Spleen (tissue), 11 donors: ENCODE data around the gene LRMDA. TPM values are rescaled to one million over a fixed set of nuclear protein-coding genes. Genes with fewer than 3 reads are reported as not detected.

Experiments
- DNase-seq: peaks from one replicate; pipeline ENCODE4 v3.0.0-alpha.2; 2020
- H3K27ac ChIP-seq, 8 donors: fragments of 200-600 bp; sonication (generic) in 7 of 8; 1 replicate in 4 of 8; 2 replicates in 4 of 8; pipeline versions ENCODE4 v1.5.0 to v1.8.0; 2016 to 2021; ENCODE audit warnings: inconsistent platforms in 4 of 8, mild to moderate bottlenecking in 4 of 8, moderate library complexity in 1 of 8
- H3K27me3 ChIP-seq, 7 donors: fragments of 200-600 bp; sonication (generic) in 6 of 7; replicated peaks in 1 of 7; 1 replicate in 4 of 7; 2 replicates in 3 of 7; pipeline versions ENCODE4 v1.5.0 to v1.8.0; 2016 to 2021; ENCODE audit warnings: inconsistent platforms in 3 of 7, mild to moderate bottlenecking in 1 of 7
- H3K36me3 ChIP-seq, 6 donors: fragments of 200-600 bp; sonication (generic) in 5 of 6; 1 replicate in 4 of 6; 2 replicates in 2 of 6; pipeline versions ENCODE4 v1.5.0 to v1.8.0; 2016 to 2021; ENCODE audit warnings: inconsistent platforms in 2 of 6
- H3K4me1 ChIP-seq, 6 donors: fragments of 200-600 bp; sonication (generic) in 5 of 6; 1 replicate in 3 of 6; 2 replicates in 3 of 6; pipeline versions ENCODE4 v1.5.0 to v1.8.0; 2016 to 2021; ENCODE audit warnings: inconsistent platforms in 3 of 6
- H3K4me3 ChIP-seq, 8 donors: fragments of 200-600 bp; sonication (generic) in 7 of 8; 1 replicate in 4 of 8; 2 replicates in 4 of 8; pipeline versions ENCODE4 v1.5.0 to v1.8.0; 2016 to 2021; ENCODE audit warnings: inconsistent platforms in 4 of 8, mild to moderate bottlenecking in 4 of 8, moderate library complexity in 2 of 8
- H3K9me3 ChIP-seq, 8 donors: fragments of 200-600 bp; sonication (generic) in 7 of 8; 1 replicate in 4 of 8; 2 replicates in 4 of 8; pipeline versions ENCODE4 v1.5.0 to v1.8.0; 2016 to 2021; ENCODE audit warnings: inconsistent platforms in 4 of 8
- POLR2A ChIP-seq, 3 donors: fragments of 450-650 bp; IDR thresholded peaks; one replicate each; pipeline ENCODE4 v1.5.1; 2017; ENCODE audit warnings: antibody characterized with exemption in 3 of 3, mild to moderate bottlenecking in 1 of 3
- POLR2AphosphoS5 ChIP-seq, 3 donors: sonication (generic); formaldehyde crosslinking; IDR thresholded peaks; one replicate each; pipeline ENCODE4 v1.5.1; 2017; ENCODE audit warnings: antibody characterized with exemption in 3 of 3
- WGBS, 5 donors: extraction: QIAGEN DNeasy Blood & Tissue Kit in 3 of 5; methylation state at CpG; one replicate each; pipeline versions ENCODE4 v1.1.5 to v1.1.7; 2013 to 2018; 5-methylcytosine and 5-hydroxymethylcytosine counted together
- intact Hi-C: fragments of 100-400 bp; cut with DNase I; formaldehyde crosslinking; loops from one replicate; pipeline ENCODE4 v1.15.0; 2023; ENCODE audit warnings: low total_unique reads
- polyA plus RNA-seq, 3 donors: library from polyadenylated mRNA; stranded (reverse); fragments of 200-250 nt; gene quantifications; one replicate each; pipeline ENCODE4 v1.2.1, GENCODE V29; 2013
- total RNA-seq, 7 donors: library from RNA; depleted of rRNA in 3 of 7; stranded (reverse); fragments of >200 nt in 3 of 7; fragmentation: NEBNext Ultra II Directional in 4 of 7; extraction: Animal tissue kit (Norgen Biotek cat#: 25700) in 4 of 7; gene quantifications; one replicate each; pipeline versions ENCODE4 v1.1.0 to v1.2.1, GENCODE V29; 2016 to 2021
- TF ChIP-seq, protein P1 (sequence below), 11 experiments: fragments of 200-600 bp in 7 of 11; fragments of 450-650 bp in 4 of 11; sonication (generic) in 4 of 11; IDR thresholded peaks in 8 of 11; conservative IDR thresholded peaks in 3 of 11; 1 replicate in 7 of 11; 2 replicates in 4 of 11; pipeline versions ENCODE4 v1.4.0 to v1.8.0; 2016 to 2021; ENCODE audit warnings: antibody characterized with exemption in 11 of 11, inconsistent platforms in 4 of 11, mild to moderate bottlenecking in 1 of 11
- donor health status: healthy with polysubstance abuse.
- donor health status: DM: no; HTN: no; CAD: no; lungs with moderate emphysema.
- donor health status: DM: no; HTN: no; CAD: no.
- donor health status: Bipolar disorder and iron deficiency.
- donor health status: healthy.
- donor health status: DM: no; HTN: no; CAD: no.
- donor health status: DM: yes; HTN: yes; CAD: no.

LRMDA gene
- total and polyA plus RNA-seq, 10 donors: 7.3 to 46.6 (median 28.2) TPM

GRCh38 chr10:75876710-75877109 is 445.3 kb downstream of the LRMDA start:
- DNase-seq: no peak
- Histone ChIP-seq H3K36me3 (no peaks in the 10 kb centered on the region), H3K9me3 (no peaks in the 10 kb centered on the region), H3K4me3 (no peak overlapping the region), H3K27ac (no peak overlapping the region), H3K27me3 (no peaks in the 10 kb centered on the region), H3K4me1 (no peaks in the 10 kb centered on the region)
- WGBS, 5 donors: 62 to 87% (median 74%) methylated on average over 3 of the region's 3 CpGs
- intact Hi-C loops: no loop called here
- TF ChIP-seq POLR2A (IDR thresholded peaks at IDR 0.05): no peak
- TF ChIP-seq, protein P1, sequence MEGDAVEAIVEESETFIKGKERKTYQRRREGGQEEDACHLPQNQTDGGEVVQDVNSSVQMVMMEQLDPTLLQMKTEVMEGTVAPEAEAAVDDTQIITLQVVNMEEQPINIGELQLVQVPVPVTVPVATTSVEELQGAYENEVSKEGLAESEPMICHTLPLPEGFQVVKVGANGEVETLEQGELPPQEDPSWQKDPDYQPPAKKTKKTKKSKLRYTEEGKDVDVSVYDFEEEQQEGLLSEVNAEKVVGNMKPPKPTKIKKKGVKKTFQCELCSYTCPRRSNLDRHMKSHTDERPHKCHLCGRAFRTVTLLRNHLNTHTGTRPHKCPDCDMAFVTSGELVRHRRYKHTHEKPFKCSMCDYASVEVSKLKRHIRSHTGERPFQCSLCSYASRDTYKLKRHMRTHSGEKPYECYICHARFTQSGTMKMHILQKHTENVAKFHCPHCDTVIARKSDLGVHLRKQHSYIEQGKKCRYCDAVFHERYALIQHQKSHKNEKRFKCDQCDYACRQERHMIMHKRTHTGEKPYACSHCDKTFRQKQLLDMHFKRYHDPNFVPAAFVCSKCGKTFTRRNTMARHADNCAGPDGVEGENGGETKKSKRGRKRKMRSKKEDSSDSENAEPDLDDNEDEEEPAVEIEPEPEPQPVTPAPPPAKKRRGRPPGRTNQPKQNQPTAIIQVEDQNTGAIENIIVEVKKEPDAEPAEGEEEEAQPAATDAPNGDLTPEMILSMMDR (IDR thresholded peaks at IDR 0.05 in 8 of 11, conservative IDR thresholded peaks at IDR 0.05 in 3 of 11): no peak

DNA sequence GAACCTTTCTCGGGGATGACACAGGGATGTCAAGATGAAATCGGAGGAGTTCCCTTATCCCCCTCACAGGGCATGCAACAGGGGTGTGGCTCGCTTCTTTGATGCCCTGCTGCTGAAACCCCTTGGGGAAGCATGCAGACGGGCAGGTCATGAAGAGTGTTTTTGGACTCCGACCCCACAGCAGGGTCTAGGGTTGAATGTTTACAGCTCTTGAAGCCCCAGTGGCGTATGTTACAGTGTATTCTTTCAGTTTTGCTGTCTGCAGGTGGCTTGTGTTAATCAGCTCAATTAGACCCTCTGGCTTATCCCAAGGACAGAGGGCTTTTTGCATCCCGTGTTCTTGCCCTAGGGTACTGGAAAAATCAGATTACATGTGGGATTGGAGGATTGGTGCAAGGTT is 446.5 kb downstream of the LRMDA start:
- Histone ChIP-seq H3K4me3 (no peak overlapping the region), H3K27ac (no peak overlapping the region), H3K27me3 (no peaks in the 10 kb centered on the region), H3K4me1 (no peaks in the 10 kb centered on the region), H3K9me3 (no peaks in the 10 kb centered on the region), H3K36me3 (no peaks in the 10 kb centered on the region)
- intact Hi-C loops: no loop called here
- TF ChIP-seq POLR2A (IDR thresholded peaks at IDR 0.05) (no peak), POLR2AphosphoS5 (IDR thresholded peaks at IDR 0.05) (no peak)
- TF ChIP-seq, protein P1 (IDR thresholded peaks at IDR 0.05 in 8 of 11, conservative IDR thresholded peaks at IDR 0.05 in 3 of 11): no peak
- WGBS, 5 donors: 87 to 97% (median 89%) methylated on average over 7 of the region's 7 CpGs
- no peak for DNase-seq

GRCh38 chr10:75878586-75878985 is 447.2 kb downstream of the LRMDA start:
- intact Hi-C loops: no loop called here

DNA sequence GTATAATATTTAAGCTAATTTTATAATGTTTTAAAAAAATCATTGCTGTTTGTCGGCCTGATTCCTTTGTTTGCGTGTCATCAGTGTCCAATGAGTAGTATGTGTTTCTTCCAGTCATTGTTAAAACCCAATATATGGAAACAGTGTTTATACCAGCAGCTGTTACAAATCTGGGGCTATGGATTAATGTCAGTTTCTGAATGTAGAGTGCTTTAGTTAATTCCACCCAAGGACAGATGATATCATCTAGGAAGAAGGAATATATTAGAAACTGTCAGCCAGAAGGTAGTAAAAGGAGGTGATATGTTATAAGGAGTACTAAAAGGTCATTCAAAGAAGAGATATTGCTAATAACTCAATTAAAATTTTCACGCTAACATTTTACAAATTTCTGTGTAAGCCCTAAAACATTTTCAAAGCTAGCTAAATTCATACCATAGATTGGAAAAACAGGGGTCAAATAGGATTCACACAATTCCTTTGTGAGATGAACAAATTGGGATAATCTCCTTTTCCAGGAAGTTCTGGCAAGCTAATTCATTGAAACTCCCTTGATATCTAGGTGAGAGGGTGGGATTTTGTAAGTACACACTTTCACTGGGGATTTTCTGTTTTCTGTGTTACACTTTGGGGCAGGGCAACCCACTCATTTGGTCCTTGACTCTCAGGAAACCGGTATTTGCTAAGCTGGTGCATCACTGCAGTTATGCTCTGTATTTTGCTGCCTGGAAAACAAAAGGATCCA is 448.8 kb downstream of the LRMDA start:
- H3K4me3 ChIP-seq: no peak overlapping the region
- H3K4me1 ChIP-seq: no peaks in the 10 kb centered on the region
- H3K27ac ChIP-seq: no peak overlapping the region
- no peaks in the 10 kb centered on the region for H3K9me3 ChIP-seq
- intact Hi-C loops: no loop called here
- no peaks in the 10 kb centered on the region for H3K36me3 ChIP-seq
- no peaks in the 10 kb centered on the region for H3K27me3 ChIP-seq
- DNase-seq: no peak
- no peak for TF ChIP-seq POLR2AphosphoS5 (IDR thresholded peaks at IDR 0.05)
- TF ChIP-seq, protein P1 (IDR thresholded peaks at IDR 0.05 in 8 of 11, conservative IDR thresholded peaks at IDR 0.05 in 3 of 11): no peak
- TF ChIP-seq POLR2A (IDR thresholded peaks at IDR 0.05): no peak
- 57 to 74% (median 64%) methylated on average over 4 of the region's 4 CpGs for WGBS, 5 donors

More at GRCh38 chr10:75878586-75878985, 447.2 kb downstream of the LRMDA start:
- Histone ChIP-seq H3K4me3 (no peak overlapping the region), H3K27ac (no peak overlapping the region), H3K36me3 (no peaks in the 10 kb centered on the region), H3K9me3 (no peaks in the 10 kb centered on the region), H3K27me3 (no peaks in the 10 kb centered on the region), H3K4me1 (no peaks in the 10 kb centered on the region)
- TF ChIP-seq POLR2AphosphoS5 (IDR thresholded peaks at IDR 0.05) (no peak), POLR2A (IDR thresholded peaks at IDR 0.05) (no peak)
- TF ChIP-seq, protein P1 (IDR thresholded peaks at IDR 0.05 in 8 of 11, conservative IDR thresholded peaks at IDR 0.05 in 3 of 11): no peak
- WGBS, 5 donors: 84 to 100% (median 88%) methylated on average over 1 to 2 of the region's 2 CpGs
- DNase-seq: no peak
